ENCODE results near the gene MYLK2.

The MYLK2 gene

GRCh38 chr20:31845300-31845863, 26.2 kb downstream of the MYLK2 start, which contains the start of gene FOXS1:
TSS of gene FOXS1 (minus strand) at chr20:31845604. CDS start at chr20:31845542, 62 bp downstream.
- Histone ChIP-seq H3K27ac (ENCODE audit: low read depth, low read length) (no peak within 1 kb of the TSS), H3K36me3 (ENCODE audit: control insufficient read depth, insufficient read depth, low read length) (no peaks in the 10 kb centered on the region), H3K4me1 (ENCODE audit: control insufficient read depth, insufficient read depth, low read length) (peaks cover 46% of the 10 kb centered on the region), H3K9me3 (ENCODE audit: control insufficient read depth, insufficient read depth, low read depth, low read length) (no peaks in the 10 kb centered on the region), H3K4me3 (ENCODE audit: low read depth, low read length) (no peak within 1 kb of the TSS), H3K9ac (ENCODE audit: low read length) (no peak within 1 kb of the TSS), H3K27me3 (ENCODE audit: control insufficient read depth, insufficient read depth, low read length) (peaks cover 24% of the 10 kb centered on the region)

GRCh38 chr20:31846793-31847138, 27.6 kb downstream of the MYLK2 start:
- peaks cover 38% of the 10 kb centered on the region for H3K4me1 ChIP-seq (ENCODE audit: control insufficient read depth, insufficient read depth, low read length)
- peaks cover 38% of the 10 kb centered on the region for H3K27me3 ChIP-seq (ENCODE audit: control insufficient read depth, insufficient read depth, low read length)
- H3K9ac ChIP-seq (ENCODE audit: low read length) = no peak overlapping the region
- H3K27ac ChIP-seq (ENCODE audit: low read depth, low read length) = no peak overlapping the region
- no peaks in the 10 kb centered on the region for H3K9me3 ChIP-seq (ENCODE audit: control insufficient read depth, insufficient read depth, low read depth, low read length)
- no peaks in the 10 kb centered on the region for H3K36me3 ChIP-seq (ENCODE audit: control insufficient read depth, insufficient read depth, low read length)
- no peak overlapping the region for H3K4me3 ChIP-seq (ENCODE audit: low read depth, low read length)

- H3K4me3 ChIP-seq (ENCODE audit: low read depth, low read length) = no peak overlapping the region
Measured at GRCh38 chr20:31848088-31848999, 29.2 kb downstream of the MYLK2 start.

GRCh38 chr20:31849306-31849930, 30.3 kb downstream of the MYLK2 start:
- H3K9me3 ChIP-seq (ENCODE audit: control insufficient read depth, insufficient read depth, low read depth, low read length) = no peaks in the 10 kb centered on the region

More at GRCh38 chr20:31848088-31848999, 29.2 kb downstream of the MYLK2 start:
- H3K27ac ChIP-seq (ENCODE audit: low read depth, low read length) = no peak overlapping the region
- no peaks in the 10 kb centered on the region for H3K36me3 ChIP-seq (ENCODE audit: control insufficient read depth, insufficient read depth, low read length)
- no peak overlapping the region for H3K9ac ChIP-seq (ENCODE audit: low read length)
- no peaks in the 10 kb centered on the region for H3K9me3 ChIP-seq (ENCODE audit: control insufficient read depth, insufficient read depth, low read depth, low read length)
- H3K4me1 ChIP-seq (ENCODE audit: control insufficient read depth, insufficient read depth, low read length) = peaks cover 22% of the 10 kb centered on the region; the same call in 1 of the 2 replicates
- H3K27me3 ChIP-seq (ENCODE audit: control insufficient read depth, insufficient read depth, low read length) = peaks cover 42% of the 10 kb centered on the region

GRCh38 chr20:31851240-31851955, 32.2 kb downstream of the MYLK2 start:
- H3K36me3 ChIP-seq (ENCODE audit: control insufficient read depth, insufficient read depth, low read length) = no peaks in the 10 kb centered on the region
- H3K27me3 ChIP-seq (ENCODE audit: control insufficient read depth, insufficient read depth, low read length) = peaks cover 57% of the 10 kb centered on the region
- no peaks in the 10 kb centered on the region for H3K9me3 ChIP-seq (ENCODE audit: control insufficient read depth, insufficient read depth, low read depth, low read length)
- H3K4me3 ChIP-seq (ENCODE audit: low read depth, low read length) = no peak overlapping the region
- H3K27ac ChIP-seq (ENCODE audit: low read depth, low read length) = no peak overlapping the region
- 0 out of 2 replicates have a peak, but pooled peaks cover 2% of the 10 kb centered on the region for H3K4me1 ChIP-seq (ENCODE audit: control insufficient read depth, insufficient read depth, low read length)
- no peak overlapping the region for H3K9ac ChIP-seq (ENCODE audit: low read length)

More at GRCh38 chr20:31849306-31849930, 30.3 kb downstream of the MYLK2 start:
- no peak overlapping the region; the same call in 1 of the 2 replicates for H3K4me3 ChIP-seq (ENCODE audit: low read depth, low read length)
- H3K4me1 ChIP-seq (ENCODE audit: control insufficient read depth, insufficient read depth, low read length) = peaks cover 14% of the 10 kb centered on the region; the same call in 1 of the 2 replicates
- no peaks in the 10 kb centered on the region for H3K36me3 ChIP-seq (ENCODE audit: control insufficient read depth, insufficient read depth, low read length)
- peaks cover 46% of the 10 kb centered on the region for H3K27me3 ChIP-seq (ENCODE audit: control insufficient read depth, insufficient read depth, low read length)
- H3K27ac ChIP-seq (ENCODE audit: low read depth, low read length) = no peak overlapping the region
- H3K9ac ChIP-seq (ENCODE audit: low read length) = no peak overlapping the region

GRCh38 chr20:31853481-31853880, 34.3 kb downstream of the MYLK2 start:
- Histone ChIP-seq H3K4me1 (ENCODE audit: control insufficient read depth, insufficient read depth, low read length) (0 out of 2 replicates have a peak, but pooled peaks cover 6% of the 10 kb centered on the region), H3K9ac (ENCODE audit: low read length) (no peak overlapping the region), H3K9me3 (ENCODE audit: control insufficient read depth, insufficient read depth, low read depth, low read length) (no peaks in the 10 kb centered on the region), H3K27me3 (ENCODE audit: control insufficient read depth, insufficient read depth, low read length) (peaks cover 69% of the 10 kb centered on the region), H3K36me3 (ENCODE audit: control insufficient read depth, insufficient read depth, low read length) (no peaks in the 10 kb centered on the region), H3K4me3 (ENCODE audit: low read depth, low read length) (no peak overlapping the region), H3K27ac (ENCODE audit: low read depth, low read length) (no peak overlapping the region)

- Histone ChIP-seq H3K9me3 (ENCODE audit: control insufficient read depth, insufficient read depth, low read depth, low read length) (no peaks in the 10 kb centered on the region), H3K9ac (ENCODE audit: low read length) (no peak overlapping the region), H3K36me3 (ENCODE audit: control insufficient read depth, insufficient read depth, low read length) (no peaks in the 10 kb centered on the region), H3K4me3 (ENCODE audit: low read depth, low read length) (no peak overlapping the region), H3K27me3 (ENCODE audit: control insufficient read depth, insufficient read depth, low read length) (peaks cover 62% of the 10 kb centered on the region), H3K27ac (ENCODE audit: low read depth, low read length) (no peak overlapping the region), H3K4me1 (ENCODE audit: control insufficient read depth, insufficient read depth, low read length) (peaks cover 16% of the 10 kb centered on the region)
Measured at GRCh38 chr20:31856516-31856915, 37.4 kb downstream of the MYLK2 start.

- Histone ChIP-seq H3K9me3 (ENCODE audit: control insufficient read depth, insufficient read depth, low read depth, low read length) (no peaks in the 10 kb centered on the region), H3K4me1 (ENCODE audit: control insufficient read depth, insufficient read depth, low read length) (peaks cover 22% of the 10 kb centered on the region), H3K27me3 (ENCODE audit: control insufficient read depth, insufficient read depth, low read length) (peaks cover 56% of the 10 kb centered on the region), H3K4me3 (ENCODE audit: low read depth, low read length) (no peak overlapping the region), H3K9ac (ENCODE audit: low read length) (no peak overlapping the region), H3K36me3 (ENCODE audit: control insufficient read depth, insufficient read depth, low read length) (no peaks in the 10 kb centered on the region), H3K27ac (ENCODE audit: low read depth, low read length) (no peak overlapping the region)
Measured at GRCh38 chr20:31857861-31858759, 39.0 kb downstream of the MYLK2 start.

GRCh38 chr20:31858760-31859083, 39.6 kb downstream of the MYLK2 start:
- H3K9ac ChIP-seq (ENCODE audit: low read length) = no peak overlapping the region
- H3K9me3 ChIP-seq (ENCODE audit: control insufficient read depth, insufficient read depth, low read depth, low read length) = no peaks in the 10 kb centered on the region
- H3K4me1 ChIP-seq (ENCODE audit: control insufficient read depth, insufficient read depth, low read length) = peaks cover 22% of the 10 kb centered on the region
- H3K4me3 ChIP-seq (ENCODE audit: low read depth, low read length) = no peak overlapping the region
- no peak overlapping the region for H3K27ac ChIP-seq (ENCODE audit: low read depth, low read length)
- no peaks in the 10 kb centered on the region for H3K36me3 ChIP-seq (ENCODE audit: control insufficient read depth, insufficient read depth, low read length)
- peaks cover 56% of the 10 kb centered on the region for H3K27me3 ChIP-seq (ENCODE audit: control insufficient read depth, insufficient read depth, low read length)

Data from HUES6 (cell line).